Body of pancreas (tissue), 4 donors: ENCODE measurements around the gene SPIRE1. TPM values are rescaled to one million over a fixed set of nuclear protein-coding genes. Genes with fewer than 3 reads are reported as not detected.
"Not testable (repeated sequence)": the region's sequence is repeated elsewhere in the genome, so short reads cannot be mapped to it uniquely, and the experiment has no call there.

Experiments
- ATAC-seq: fragments of 150-250 bp; one replicate; pipeline ENCODE4 v1.9.1; 2016
- DNase-seq, 4 donors: peaks; one replicate each; pipeline ENCODE4 v3.0.0-alpha.2; 2019
- H3K27ac ChIP-seq, 4 donors: fragments of 200-600 bp; sonication (generic); 1 replicate in 3 of 4; 2 replicates in 1 of 4; pipeline versions ENCODE4 v1.5.1 to v1.6.1; 2016 to 2019; ENCODE audit warnings: mild to moderate bottlenecking in 1 of 4, mixed read lengths in 1 of 4, moderate library complexity in 1 of 4
- H3K27me3 ChIP-seq, 2 donors: fragments of 200-600 bp; sonication (generic); one replicate each; pipeline ENCODE4 v1.6.0; 2016; ENCODE audit warnings: mild to moderate bottlenecking in 1 of 2
- H3K36me3 ChIP-seq, 2 donors: fragments of 200-600 bp; sonication (generic); replicated peaks in 1 of 2; 2 replicates each; pipeline ENCODE4 v1.5.1; 2016; ENCODE audit warnings: low read depth in 2 of 2; ENCODE audit not compliant: insufficient read depth in 1 of 2
- H3K4me1 ChIP-seq: fragments of 200-600 bp; sonication (generic); one replicate; pipeline ENCODE4 v1.6.0; 2016
- H3K4me3 ChIP-seq, 2 donors: fragments of 200-600 bp; sonication (generic); 1 replicate in 1 of 2; 2 replicates in 1 of 2; pipeline ENCODE4 v1.5.1; 2016 to 2019
- H3K9me3 ChIP-seq, 3 donors: fragments of 200-600 bp; sonication (generic); 1 replicate in 2 of 3; 2 replicates in 1 of 3; pipeline ENCODE4 v1.5.1; 2016
- CTCF ChIP-seq, 7 experiments: fragments of 450-650 bp in 4 of 7; fragments of 200-600 bp in 3 of 7; sonication (generic) in 3 of 7; IDR thresholded peaks; one replicate each; pipeline ENCODE4 v1.5.1; 2016 to 2019; ENCODE audit warnings: antibody characterized with exemption in 7 of 7
- POLR2A ChIP-seq, 3 donors: fragments of 450-650 bp; IDR thresholded peaks; one replicate each; pipeline ENCODE4 v1.6.1; 2016; ENCODE audit warnings: antibody characterized with exemption in 3 of 3, mild to moderate bottlenecking in 2 of 3
- WGBS, 2 donors: methylation state at CpG; one replicate each; pipeline ENCODE4 v1.1.5; 2017; 5-methylcytosine and 5-hydroxymethylcytosine counted together
- intact Hi-C: fragments of 100-400 bp; cut with DNase I; formaldehyde crosslinking; loops from one replicate; pipeline ENCODE4 v1.15.1; 2023
- total RNA-seq, 2 donors: library from RNA; depleted of rRNA; stranded (reverse); fragments of >200 nt; gene quantifications; one replicate each; pipeline ENCODE4 v1.1.0, GENCODE V29; 2016

The SPIRE1 gene
- total RNA-seq, 2 donors from 2014 or later = 8.2 to 15.0 TPM

DNA sequence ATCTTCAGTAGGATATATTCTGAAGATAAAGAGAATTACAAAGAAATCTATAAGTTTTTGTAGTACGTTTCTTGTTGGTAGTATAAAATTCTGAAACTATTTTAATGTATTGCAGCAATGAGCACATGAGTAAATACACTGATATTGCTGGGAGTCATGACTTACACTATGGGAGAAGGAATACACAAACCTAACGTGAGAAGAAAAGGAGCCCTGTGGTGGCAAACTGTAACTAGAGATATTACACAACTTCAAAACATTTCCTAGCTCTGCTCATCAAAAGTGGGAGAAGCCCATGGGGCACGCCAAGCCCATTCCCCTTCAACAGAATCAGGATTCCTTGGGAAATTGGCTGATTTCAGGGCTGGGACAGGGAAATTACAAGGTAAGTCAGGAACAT lies 20.5 kb downstream of the SPIRE1 start:
- TF ChIP-seq CTCF (IDR thresholded peaks at IDR 0.05) = no peak
- no peak for TF ChIP-seq POLR2A (IDR thresholded peaks at IDR 0.05)
- Histone ChIP-seq H3K4me3 (no peak overlapping the region), H3K9me3 (no peaks in the 10 kb centered on the region), H3K27me3 (no peaks in the 10 kb centered on the region), H3K36me3 (no peaks in the 10 kb centered on the region), H3K27ac (no peak overlapping the region), H3K4me1 (no peaks in the 10 kb centered on the region)
- intact Hi-C loops = no loop called here
- DNase-seq = no peak
- WGBS, 2 donors = 90% methylated on average over 3 of the region's 3 CpGs
- no peak for ATAC-seq

- Histone ChIP-seq H3K4me1 (no peaks in the 10 kb centered on the region), H3K4me3 (no peak overlapping the region), H3K9me3 (no peaks in the 10 kb centered on the region), H3K27me3 (no peaks in the 10 kb centered on the region), H3K36me3 (no peaks in the 10 kb centered on the region), H3K27ac (no peak overlapping the region)
- ATAC-seq (no peak), DNase-seq (no peak)
- intact Hi-C loops = no loop called here
- TF ChIP-seq CTCF (IDR thresholded peaks at IDR 0.05) = no peak
- TF ChIP-seq POLR2A (IDR thresholded peaks at IDR 0.05) = no peak
- 69 to 78% methylated on average over 6 of the region's 6 CpGs for WGBS, 2 donors
Observed at GRCh38 chr18:12631831-12632477, 26.0 kb downstream of the SPIRE1 start.

- no peak overlapping the region for H3K4me3 ChIP-seq
- no peaks in the 10 kb centered on the region for H3K4me1 ChIP-seq
- H3K36me3 ChIP-seq = no peaks in the 10 kb centered on the region
- ATAC-seq (no peak), DNase-seq (no peak)
- H3K9me3 ChIP-seq = no peaks in the 10 kb centered on the region
- H3K27me3 ChIP-seq = no peaks in the 10 kb centered on the region
- no peak overlapping the region for H3K27ac ChIP-seq
- intact Hi-C loops = no loop called here
- WGBS, 2 donors = 91 to 92% methylated on average over 7 of the region's 7 CpGs
- TF ChIP-seq CTCF (IDR thresholded peaks at IDR 0.05) (no peak), POLR2A (IDR thresholded peaks at IDR 0.05) (no peak)
Observed at GRCh38 chr18:12630136-12630535, 27.8 kb downstream of the SPIRE1 start.

DNA sequence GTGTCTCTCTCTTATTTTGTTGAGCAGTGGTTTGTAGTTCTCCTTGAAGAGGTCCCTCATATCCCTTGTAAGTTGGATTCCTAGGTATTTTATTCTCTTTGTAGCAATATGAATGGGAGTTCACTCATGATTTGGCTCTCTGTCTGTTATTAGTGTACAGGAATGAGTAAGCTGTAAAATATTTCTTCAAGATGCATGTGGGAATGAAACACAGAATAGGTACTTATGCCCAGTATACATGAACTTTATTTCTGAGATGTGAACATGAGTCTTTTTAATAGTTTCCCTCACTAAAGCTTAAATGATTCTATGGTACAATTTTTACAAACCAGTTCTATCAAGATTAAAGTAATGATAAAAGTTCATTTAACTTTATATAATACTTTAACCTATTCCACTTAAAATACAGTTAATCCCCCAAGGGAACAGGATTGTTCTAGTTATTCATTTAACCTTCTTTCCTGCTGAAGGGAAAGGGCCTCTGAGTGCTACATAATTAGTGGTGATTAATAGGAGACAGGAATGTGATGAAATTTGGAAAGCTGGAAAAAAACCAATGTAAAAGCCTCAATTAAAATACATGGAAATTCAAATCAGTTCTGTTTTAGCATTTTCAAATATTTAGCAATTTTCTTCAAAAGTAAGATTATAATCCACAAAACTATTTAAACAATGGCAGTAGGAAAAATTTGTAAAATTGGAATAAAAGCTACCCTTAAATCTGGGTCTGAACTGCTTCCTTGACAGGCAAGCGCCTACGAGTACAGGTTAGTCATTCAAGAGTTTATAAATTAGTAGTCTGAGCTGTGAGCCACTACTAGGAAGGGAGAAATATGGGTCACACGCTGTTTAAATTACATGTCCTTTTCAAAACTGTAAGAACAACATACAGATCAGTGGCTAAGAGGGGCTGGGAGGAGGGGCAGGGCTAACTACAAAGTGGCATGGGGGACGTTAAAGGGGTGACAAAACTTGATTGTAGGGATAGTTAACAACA lies 28.9 kb downstream of the SPIRE1 start:
- no peaks in the 10 kb centered on the region for H3K4me1 ChIP-seq
- H3K27ac ChIP-seq = peak overlapping the region in 2 of 4 donors; percentile 29 to 55
- intact Hi-C loops = no loop called here
- TF ChIP-seq POLR2A (IDR thresholded peaks at IDR 0.05) = no peak
- no peak for TF ChIP-seq CTCF (IDR thresholded peaks at IDR 0.05)
- H3K36me3 ChIP-seq = no peaks in the 10 kb centered on the region
- H3K9me3 ChIP-seq = no peaks in the 10 kb centered on the region
- DNase-seq (no peak), ATAC-seq (peak; percentile 60)
- WGBS, 2 donors = 55 to 66% methylated on average over 4 of the region's 4 CpGs
- no peak overlapping the region for H3K4me3 ChIP-seq
- H3K27me3 ChIP-seq = no peaks in the 10 kb centered on the region

DNA sequence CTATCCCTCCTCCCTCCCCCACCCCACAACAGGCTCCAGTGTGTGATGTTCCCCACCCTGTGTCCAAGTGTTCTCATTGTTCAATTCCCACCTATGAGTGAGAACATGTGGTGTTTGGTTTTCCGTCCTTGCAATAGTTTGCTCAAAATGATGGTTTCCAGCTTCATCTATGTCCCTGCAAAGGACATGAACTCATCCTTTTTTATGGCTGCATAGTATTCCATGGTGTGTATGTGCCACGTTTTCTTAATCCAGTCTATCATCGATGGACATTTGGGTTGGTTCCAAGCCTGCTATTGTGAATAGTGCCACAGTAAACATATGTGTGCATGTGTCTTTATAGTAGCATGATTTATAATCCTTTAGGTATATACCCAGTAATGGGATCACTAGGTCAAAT lies 30.7 kb downstream of the SPIRE1 start:
- ATAC-seq, H3K9me3 ChIP-seq, H3K4me1 ChIP-seq, H3K4me3 ChIP-seq, H3K27ac ChIP-seq, intact Hi-C loops, H3K36me3 ChIP-seq, DNase-seq, H3K27me3 ChIP-seq: not testable (repeated sequence)
- WGBS, 2 donors = 91 to 94% methylated on average over 3 of the region's 3 CpGs
